Osteoblast (primary cell): ENCODE measurements around the gene SLC23A1. TPM values are rescaled to one million over a fixed set of nuclear protein-coding genes. Genes with fewer than 3 reads are reported as not detected.

Experiments
- DNase-seq: peaks from one replicate; pipeline ENCODE4 v3.0.0; 2011; ENCODE audit warnings: low spot score, mixed read lengths; ENCODE audit not compliant: insufficient read length; ENCODE audit errors: missing footprints
- H2AFZ ChIP-seq: 2 replicates; pipeline ENCODE4 v1.6.0; 2011; ENCODE audit warnings: mild to moderate bottlenecking, low read length
- H3K27ac ChIP-seq: 2 replicates; pipeline ENCODE4 v1.5.1; 2011; ENCODE audit warnings: mild to moderate bottlenecking, low read depth, low read length, moderate library complexity
- H3K27me3 ChIP-seq: 2 replicates; pipeline ENCODE4 v1.6.0; 2012; ENCODE audit warnings: mild to moderate bottlenecking, control low read depth, inconsistent platforms, low read length, moderate library complexity; ENCODE audit not compliant: insufficient read depth
- H3K36me3 ChIP-seq: 2 replicates; pipeline ENCODE4 v1.5.1; 2011; ENCODE audit warnings: mild to moderate bottlenecking, low read length, control low read depth, moderate library complexity; ENCODE audit not compliant: insufficient read depth
- H3K4me1 ChIP-seq: 2 replicates; pipeline ENCODE4 v1.5.1; 2011; ENCODE audit warnings: mild to moderate bottlenecking, low read length, control low read depth, moderate library complexity; ENCODE audit not compliant: insufficient read depth
- H3K4me2 ChIP-seq: 2 replicates; pipeline ENCODE4 v1.6.0; 2011; ENCODE audit warnings: mild to moderate bottlenecking, low read length; ENCODE audit not compliant: insufficient read depth
- H3K4me3 ChIP-seq: fragments of 200-600 bp; sonication (generic); 3 replicates; pipeline ENCODE4 v1.5.1; 2012; ENCODE audit warnings: mild to moderate bottlenecking, low read length, inconsistent platforms; ENCODE audit not compliant: insufficient read depth
- H3K79me2 ChIP-seq: 2 replicates; pipeline ENCODE4 v1.6.0; 2012; ENCODE audit warnings: mild to moderate bottlenecking, low read length, control low read depth, inconsistent platforms; ENCODE audit not compliant: insufficient read depth
- H3K9me3 ChIP-seq: 2 replicates; pipeline ENCODE4 v1.5.1; 2011; ENCODE audit warnings: low read depth, low read length, control low read depth
- H4K20me1 ChIP-seq: 2 replicates; pipeline ENCODE4 v1.6.0; 2012; ENCODE audit warnings: mild to moderate bottlenecking, low read length, control low read depth; ENCODE audit not compliant: insufficient read depth
- CTCF ChIP-seq: IDR thresholded peaks from 2 replicates; pipeline ENCODE4 v1.5.1; 2011; ENCODE audit warnings: mild to moderate bottlenecking, low read depth, low read length, moderate library complexity; ENCODE audit errors: extremely low read depth
- total RNA-seq: library from RNA; depleted of rRNA; stranded (reverse); fragments of >200 nt; gene quantifications from 2 replicates; pipeline ENCODE4 v1.2.3, GENCODE V29; 2012

Gene SLC23A1
- total RNA-seq, 1 donor: not detected

GRCh38 chr5:139391570-139392323 lies 8.7 kb upstream of the SLC23A1 start:
- peak overlapping the region; percentile 71 for H3K4me2 ChIP-seq
- H3K27ac ChIP-seq: no peak overlapping the region

GRCh38 chr5:139390639-139391569 lies 7.8 kb upstream of the SLC23A1 start:
- H3K27ac ChIP-seq: no peak overlapping the region
- no peak overlapping the region for H3K4me3 ChIP-seq
- H3K4me1 ChIP-seq: no peaks in the 10 kb centered on the region
- peaks cover 18% of the 10 kb centered on the region for H3K27me3 ChIP-seq
- H3K36me3 ChIP-seq: no peaks in the 10 kb centered on the region
- H3K79me2 ChIP-seq: no peaks in the 10 kb centered on the region
- H2AFZ ChIP-seq: peak overlapping the region; percentile 42
- no peak overlapping the region for H3K4me2 ChIP-seq
- no peak for TF ChIP-seq CTCF
- H3K9me3 ChIP-seq: no peaks in the 10 kb centered on the region
- DNase-seq: peak; percentile 88
- H4K20me1 ChIP-seq: peaks cover 4% of the 10 kb centered on the region

More at GRCh38 chr5:139391570-139392323, 8.7 kb upstream of the SLC23A1 start:
- DNase-seq: peak; percentile 95
- peak overlapping the region; percentile 57 for H3K4me3 ChIP-seq
- H4K20me1 ChIP-seq: peaks cover 4% of the 10 kb centered on the region
- no peaks in the 10 kb centered on the region for H3K9me3 ChIP-seq
- peak overlapping the region; percentile 42 for H2AFZ ChIP-seq
- H3K79me2 ChIP-seq: no peaks in the 10 kb centered on the region
- no peaks in the 10 kb centered on the region for H3K36me3 ChIP-seq
- H3K27me3 ChIP-seq: peaks cover 18% of the 10 kb centered on the region
- no peaks in the 10 kb centered on the region for H3K4me1 ChIP-seq
- TF ChIP-seq CTCF: no peak

GRCh38 chr5:139389701-139390638 lies 6.9 kb upstream of the SLC23A1 start, which contains the start of gene MZB1:
TSS of gene MZB1 (minus strand) at chr5:139389913. CDS start at chr5:139389856, 57 bp downstream.
- no peak within 1 kb of the TSS for H3K4me2 ChIP-seq
- H2AFZ ChIP-seq: no peak within 1 kb of the TSS

More at GRCh38 chr5:139389701-139390638, 6.9 kb upstream of the SLC23A1 start, which contains the start of gene MZB1:
- no peaks in the 10 kb centered on the region for H3K9me3 ChIP-seq
- no peaks in the 10 kb centered on the region for H4K20me1 ChIP-seq
- H3K36me3 ChIP-seq: no peaks in the 10 kb centered on the region
- DNase-seq: peak; percentile 87
- TF ChIP-seq CTCF: no peak
- H3K4me3 ChIP-seq: no peak within 1 kb of the TSS
- H3K27me3 ChIP-seq: peaks cover 18% of the 10 kb centered on the region
- H3K4me1 ChIP-seq: no peaks in the 10 kb centered on the region
- H3K27ac ChIP-seq: no peak within 1 kb of the TSS
- no peaks in the 10 kb centered on the region for H3K79me2 ChIP-seq
